GM21526 (cell line): ENCODE data around the gene URB2.

Source experiments
- ATAC-seq: cut with Tn5 transposase; IDR thresholded peaks from one replicate; pipeline ENCODE4 v1.9.1; 2021; ENCODE audit warnings: moderate library complexity; ENCODE audit not compliant: unreplicated experiment, low FRiP score

URB2 gene

GRCh38 chr1:229642970-229643369 lies 16.9 kb downstream of the URB2 start:
- no peak for ATAC-seq

- ATAC-seq = no peak
These were observed 18.1 kb downstream of the URB2 start for GRCh38 chr1:229643996-229644745.

DNA sequence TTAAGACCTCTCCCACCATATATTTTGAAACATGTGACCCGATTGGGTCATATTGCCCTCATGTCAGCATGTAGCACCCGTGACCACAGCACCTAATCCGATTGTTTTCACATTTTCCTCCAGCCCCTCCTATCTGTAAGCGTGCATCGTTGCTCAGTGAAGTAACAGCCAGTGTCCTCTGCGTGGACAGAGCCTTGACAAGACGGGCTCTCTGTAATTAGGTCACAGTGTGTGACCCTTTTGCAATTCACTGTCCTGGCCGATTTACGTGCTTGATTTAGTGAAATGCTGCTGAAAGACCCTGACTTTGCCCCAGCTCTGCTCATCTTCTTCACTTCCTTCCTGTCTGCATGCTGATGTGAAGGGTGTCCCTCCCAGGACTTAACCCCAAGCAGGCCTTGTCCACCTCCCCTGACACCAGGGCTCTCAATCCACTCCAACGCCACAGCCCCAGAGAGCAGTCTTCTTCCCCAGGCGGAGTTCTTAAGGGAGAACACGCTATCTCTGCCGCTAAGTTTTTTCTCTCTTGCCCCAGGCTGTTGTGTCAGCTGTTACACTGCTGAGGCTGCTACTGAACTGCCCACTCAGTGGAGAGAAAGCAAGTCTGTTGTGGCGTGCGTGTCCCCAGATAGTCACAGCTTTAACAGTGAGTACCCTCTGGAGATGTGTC lies 19.4 kb downstream of the URB2 start:
- no peak for ATAC-seq

DNA sequence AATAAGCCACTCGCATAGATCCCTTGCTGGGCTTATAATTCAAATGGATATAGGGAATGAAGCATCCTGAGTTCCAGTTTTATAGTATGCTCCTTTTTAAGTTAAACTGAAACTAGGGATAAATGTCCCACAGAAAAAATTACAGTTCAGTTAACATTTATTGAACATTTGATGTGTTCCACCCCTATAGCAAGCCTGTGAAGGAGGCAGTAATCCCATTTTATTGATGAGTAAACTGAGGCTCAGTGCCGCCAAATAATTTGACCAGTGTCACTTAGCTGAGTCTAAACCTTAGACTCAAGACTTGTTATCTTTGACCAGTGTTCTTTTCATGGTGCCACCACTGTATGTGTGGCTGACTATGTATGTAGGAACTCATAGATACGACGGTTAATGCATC lies 22.4 kb downstream of the URB2 start:
- no peak for ATAC-seq

- ATAC-seq = no peak
These were observed 24.0 kb downstream of the URB2 start for GRCh38 chr1:229650045-229650444.

- no peak for ATAC-seq
These were observed 25.5 kb downstream of the URB2 start for GRCh38 chr1:229651546-229651945.

- no peak for ATAC-seq
These were observed 27.4 kb downstream of the URB2 start for GRCh38 chr1:229653420-229653819.

DNA sequence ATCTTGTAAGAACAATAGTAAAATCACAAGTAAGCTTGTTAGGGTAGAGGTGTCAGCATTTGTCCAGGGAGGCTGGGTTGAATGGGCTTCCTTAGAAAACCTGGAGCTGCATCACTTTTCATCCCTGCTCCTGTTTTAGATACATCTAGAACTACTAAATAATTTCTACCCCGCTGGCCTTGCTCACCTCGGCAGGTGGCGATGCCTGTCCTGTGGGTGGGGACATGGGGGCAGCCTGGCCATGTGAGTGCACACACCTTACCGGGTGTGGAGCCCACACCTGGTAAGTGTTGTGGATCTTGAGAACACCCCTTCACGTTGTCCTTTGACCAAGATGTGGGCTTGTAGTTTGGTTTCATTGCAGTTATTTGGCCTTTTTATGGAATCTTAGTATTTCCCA lies 29.7 kb downstream of the URB2 start:
- no peak for ATAC-seq

- ATAC-seq = no peak
These were observed 32.1 kb downstream of the URB2 start for GRCh38 chr1:229657993-229658755.

GRCh38 chr1:229661022-229661877 lies 35.2 kb downstream of the URB2 start:
- ATAC-seq = peak; percentile 53

DNA sequence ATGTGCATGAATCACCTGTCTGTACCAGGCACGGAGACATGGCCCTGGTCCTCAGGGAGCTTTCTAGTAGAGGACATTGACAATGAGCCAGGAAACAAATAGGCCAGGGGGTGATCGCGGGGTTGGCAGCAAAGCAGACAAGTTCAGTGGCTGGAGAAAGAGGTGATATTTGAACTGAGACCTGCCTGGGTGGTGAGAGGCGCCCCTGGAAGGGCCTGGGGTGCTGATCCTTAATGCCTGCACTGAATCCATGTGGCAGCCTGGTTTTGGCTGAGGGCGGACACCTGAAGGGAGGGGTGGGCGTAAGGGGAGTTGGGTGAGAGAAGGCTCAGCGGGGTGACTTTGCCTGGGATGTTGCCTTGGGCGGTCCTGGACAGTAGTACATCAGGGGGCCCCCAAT lies 35.9 kb downstream of the URB2 start:
- no peak for ATAC-seq

GRCh38 chr1:229664133-229664689 lies 38.2 kb downstream of the URB2 start:
- ATAC-seq = no peak

DNA sequence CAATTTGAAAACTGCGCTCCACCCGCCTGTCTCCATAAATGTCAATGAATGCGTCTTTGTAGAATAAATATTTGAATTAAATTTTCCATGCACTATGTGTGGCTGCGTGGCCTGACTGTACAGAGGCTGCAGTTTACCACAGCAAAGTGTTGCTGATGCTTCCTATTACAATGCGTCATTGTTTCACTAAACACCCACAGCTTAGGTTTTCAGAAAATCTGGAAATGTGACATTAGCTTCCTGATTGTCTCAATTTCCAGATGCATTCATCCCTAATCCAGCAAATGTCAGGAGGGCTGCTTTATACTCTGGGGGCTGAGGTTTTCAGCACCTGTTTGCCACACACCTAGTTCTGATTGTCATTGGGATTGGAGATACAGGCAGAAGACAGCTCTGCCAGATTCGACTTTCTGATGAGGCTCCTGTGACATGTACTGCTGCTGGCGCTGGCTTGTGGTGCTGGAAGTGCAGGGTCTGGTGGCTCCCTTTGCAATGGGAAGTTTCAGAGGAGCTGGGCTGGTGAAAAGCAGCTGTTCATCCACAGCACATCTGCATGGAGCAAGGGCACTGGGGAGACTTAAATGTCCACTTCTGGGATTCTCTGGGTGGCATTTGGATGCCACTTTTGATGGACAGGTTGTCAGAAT lies 40.0 kb downstream of the URB2 start:
- ATAC-seq = no peak

DNA sequence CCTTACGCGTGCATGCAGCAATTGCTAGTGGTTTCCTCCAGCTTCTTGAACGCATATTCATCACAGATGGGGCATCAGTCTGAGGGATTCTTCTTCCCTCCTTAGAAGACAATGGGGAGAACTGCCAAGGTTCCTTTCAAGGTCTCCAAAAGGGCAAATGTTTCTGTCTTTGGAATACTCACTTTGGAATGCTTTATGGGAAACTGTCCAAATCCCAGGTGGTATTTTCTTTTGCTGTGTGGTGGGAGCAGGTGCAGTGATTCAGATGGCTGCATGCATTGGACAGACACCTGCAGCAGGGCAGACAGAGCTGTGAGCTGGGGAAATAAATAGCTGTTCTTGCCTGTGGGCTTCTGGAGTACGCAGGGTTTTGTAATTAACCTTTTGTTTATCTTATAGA lies 40.5 kb downstream of the URB2 start:
- no peak for ATAC-seq

GRCh38 chr1:229669333-229669732 lies 43.3 kb downstream of the URB2 start:
- no peak for ATAC-seq

DNA sequence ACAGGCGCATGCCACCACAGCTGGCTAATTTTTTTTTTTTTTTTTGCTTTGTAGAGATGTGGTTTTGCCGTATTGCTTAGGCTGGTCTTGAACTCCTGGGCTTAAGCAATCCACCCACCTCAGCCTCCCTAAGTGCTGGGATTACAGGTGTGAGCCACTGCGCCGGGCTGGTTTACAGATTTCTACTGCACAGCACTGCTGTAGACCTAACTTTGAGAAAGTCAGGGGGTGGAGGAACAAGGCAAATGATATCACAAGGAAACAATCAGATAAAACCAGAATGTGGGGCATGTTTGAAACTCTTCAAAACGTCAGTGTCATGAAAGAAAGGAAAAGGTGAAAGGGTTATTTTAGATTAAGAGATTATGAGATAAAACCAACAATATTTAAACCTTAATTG lies 45.3 kb downstream of the URB2 start:
- ATAC-seq = no peak

DNA sequence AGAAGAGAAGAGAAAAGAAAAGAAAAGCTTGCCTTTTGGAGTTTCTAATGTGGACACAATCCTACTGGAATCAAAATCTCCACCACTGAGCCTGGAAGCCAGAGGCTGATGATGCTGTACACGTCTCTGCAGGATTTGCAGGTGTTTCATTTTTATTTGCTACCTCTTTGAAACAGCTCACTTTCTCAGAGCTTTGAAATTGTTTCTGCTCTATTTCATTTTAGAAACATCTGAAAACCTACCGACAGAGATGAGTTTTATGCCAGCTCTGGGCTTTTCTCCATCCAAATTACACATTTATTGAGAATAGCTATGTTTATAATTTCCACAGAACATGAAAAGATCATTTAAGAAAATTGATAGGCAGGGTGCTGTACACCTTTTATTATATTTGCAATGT lies 46.2 kb downstream of the URB2 start:
- no peak for ATAC-seq

DNA sequence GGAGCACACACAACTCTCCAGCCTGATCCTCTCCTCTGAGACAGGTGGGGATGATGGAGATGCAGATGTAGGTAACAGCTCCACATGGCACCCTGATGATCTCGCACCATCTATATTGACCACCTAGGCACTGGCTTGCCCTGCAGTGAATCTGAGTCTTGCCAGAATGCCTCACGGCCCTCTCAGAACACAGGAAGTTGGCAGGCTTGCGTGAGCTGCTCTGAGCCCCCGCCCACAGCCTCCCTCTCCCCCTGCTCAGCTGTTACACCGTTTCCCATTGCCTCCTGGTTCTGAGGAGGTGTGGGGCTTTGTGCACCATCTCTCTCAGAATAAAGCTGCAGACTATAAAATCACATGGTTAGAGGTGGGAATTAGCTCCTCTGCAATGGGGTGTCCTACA lies 48.0 kb downstream of the URB2 start:
- no peak for ATAC-seq

GRCh38 chr1:229675396-229675795 lies 49.3 kb downstream of the URB2 start:
- no peak for ATAC-seq

- ATAC-seq = no peak
These were observed 59.1 kb downstream of the URB2 start for GRCh38 chr1:229685149-229685548.
